H1 (cell line): ENCODE data around the gene DPM3. TPM values are rescaled to one million over a fixed set of nuclear protein-coding genes. Genes with fewer than 3 reads are reported as not detected.
"Not testable (repeated sequence)": the region's sequence is repeated elsewhere in the genome, so short reads cannot be mapped to it uniquely, and the experiment has no call there.

Experiments used
- CTCF ChIA-PET: fragments of 300-600 bp; sonication (Branson Sonifier 250); formaldehyde crosslinking; loops from one replicate; lab custom pipeline; 2021; ENCODE audit not compliant: partially characterized antibody; lab: Charles Lee
- POLR2A ChIA-PET: fragments of 300-600 bp; sonication (Branson Sonifier 250); formaldehyde crosslinking; loops from one replicate; lab custom pipeline; 2021; ENCODE audit warnings: inconsistent platforms; ENCODE audit not compliant: partially characterized antibody; lab: Charles Lee
- DNase-seq, 2 experiments: peaks; one replicate each; pipeline versions ENCODE4 v3.0.0 to v3.0.0-alpha.2; 2010 to 2022; ENCODE audit warnings: low spot score in 2 of 2, low read depth in 1 of 2, mixed read lengths in 1 of 2
- FAIRE-seq: peaks from 2 replicates; lab custom pipeline; 2011; peaks lifted over from hg19 to GRCh38; lab: Jason Lieb, UNC
- H2AFZ ChIP-seq: 2 replicates; pipeline ENCODE4 v1.8.1; 2012; ENCODE audit warnings: low read length, inconsistent platforms
- H2AK5ac ChIP-seq: 2 replicates; pipeline ENCODE4 v1.6.1; 2013; ENCODE audit warnings: low read depth, low read length
- H2BK120ac ChIP-seq: replicated peaks from 2 replicates; pipeline ENCODE3; 2013; ENCODE audit warnings: low read depth, low read length, inconsistent platforms
- H2BK12ac ChIP-seq: 2 replicates; pipeline ENCODE4 v1.6.1; 2013; ENCODE audit warnings: low read depth, low read length
- H2BK15ac ChIP-seq: 2 replicates; pipeline ENCODE4 v1.6.1; 2013; ENCODE audit warnings: low read length
- H2BK20ac ChIP-seq: 2 replicates; pipeline ENCODE4 v1.6.1; 2013; ENCODE audit warnings: low read length
- H2BK5ac ChIP-seq: 2 replicates; pipeline ENCODE4 v1.6.1; 2013; ENCODE audit warnings: low read depth, low read length
- H3K14ac ChIP-seq: 2 replicates; pipeline ENCODE4 v1.6.1; 2013; ENCODE audit warnings: inconsistent platforms; ENCODE audit not compliant: insufficient read length
- H3K18ac ChIP-seq: 2 replicates; pipeline ENCODE4 v1.6.1; 2013; ENCODE audit warnings: low read length; ENCODE audit errors: extremely low read depth
- H3K23ac ChIP-seq: 2 replicates; pipeline ENCODE4 v1.6.1; 2013; ENCODE audit warnings: inconsistent platforms; ENCODE audit not compliant: insufficient read length
- H3K23me2 ChIP-seq: 2 replicates; pipeline ENCODE4 v1.6.1; 2013; ENCODE audit warnings: low read depth, low read length
- H3K27ac ChIP-seq: 2 replicates; pipeline ENCODE4 v1.6.1; 2011; ENCODE audit warnings: low read depth, low read length, inconsistent platforms
- H3K27me3 ChIP-seq, 4 experiments: replicated peaks in 1 of 4; 1 replicate in 1 of 4; 2 replicates in 3 of 4; pipeline versions ENCODE4 v1.6.1 to v1.8.1; 2011 to 2013; ENCODE audit warnings: low read length in 3 of 4, mild to moderate bottlenecking in 3 of 4, inconsistent platforms in 2 of 4, mixed read lengths in 2 of 4, moderate library complexity in 1 of 4; ENCODE audit not compliant: control insufficient read depth in 3 of 4, insufficient read depth in 3 of 4; ENCODE audit errors: extremely low read depth in 1 of 4
- H3K36me3 ChIP-seq, 4 experiments: 2 replicates each; pipeline versions ENCODE4 v1.6.1 to v1.8.1; 2011 to 2013; ENCODE audit warnings: mild to moderate bottlenecking in 4 of 4, low read length in 3 of 4, moderate library complexity in 2 of 4, control low read depth in 1 of 4, inconsistent platforms in 1 of 4; ENCODE audit not compliant: insufficient read depth in 4 of 4, control insufficient read depth in 2 of 4
- H3K4ac ChIP-seq: replicated peaks from 2 replicates; pipeline ENCODE3; 2013; ENCODE audit warnings: low read length, low read depth, mixed read lengths, inconsistent platforms; ENCODE audit not compliant: insufficient read length
- H3K4me1 ChIP-seq, 4 experiments: replicated peaks in 1 of 4; 1 replicate in 1 of 4; 2 replicates in 3 of 4; pipeline versions ENCODE4 v1.6.1 to v1.8.1; 2011 to 2013; ENCODE audit warnings: low read length in 3 of 4, inconsistent platforms in 2 of 4, mixed read lengths in 1 of 4; ENCODE audit not compliant: insufficient read depth in 4 of 4, control insufficient read depth in 3 of 4
- H3K4me2 ChIP-seq, 2 experiments: 2 replicates each; pipeline versions ENCODE4 v1.6.1 to v1.8.1; 2011 to 2013; ENCODE audit warnings: low read depth in 2 of 2, low read length in 2 of 2, control low read depth in 1 of 2, inconsistent platforms in 1 of 2, mild to moderate bottlenecking in 1 of 2; ENCODE audit not compliant: insufficient read depth in 1 of 2
- H3K4me3 ChIP-seq, 4 experiments: fragments of 200-600, 300-600 bp in 1 of 4; sonication (generic), shearing (Covaris generic), sonication (Bioruptor Twin) in 1 of 4; 2 replicates each; pipeline versions ENCODE4 v1.5.1 to v1.8.1; 2011 to 2016; ENCODE audit warnings: low read length in 4 of 4, low read depth in 3 of 4, control low read depth in 2 of 4, inconsistent platforms in 2 of 4, mild to moderate bottlenecking in 2 of 4, mixed read lengths in 1 of 4, moderate library complexity in 1 of 4; ENCODE audit not compliant: insufficient read depth in 2 of 4; ENCODE audit errors: extremely low read depth in 1 of 4
- H3K56ac ChIP-seq: replicated peaks from 2 replicates; pipeline ENCODE3; 2013; ENCODE audit warnings: low read depth, mild to moderate bottlenecking, mixed read lengths, low read length, inconsistent platforms; ENCODE audit not compliant: insufficient read length
- H3K79me1 ChIP-seq: 2 replicates; pipeline ENCODE4 v1.6.1; 2013; ENCODE audit warnings: low read depth, low read length, control low read depth
- H3K79me2 ChIP-seq, 2 experiments: 2 replicates each; pipeline versions ENCODE4 v1.6.1 to v1.8.1; 2012 to 2013; ENCODE audit warnings: low read length in 2 of 2, mild to moderate bottlenecking in 2 of 2, inconsistent platforms in 1 of 2; ENCODE audit not compliant: insufficient read depth in 2 of 2, control insufficient read depth in 1 of 2
- H3K9ac ChIP-seq, 4 experiments: replicated peaks in 1 of 4; 1 replicate in 1 of 4; 2 replicates in 3 of 4; pipeline versions ENCODE4 v1.6.1 to v1.8.1; 2011 to 2013; ENCODE audit warnings: low read depth in 3 of 4, low read length in 3 of 4, control low read depth in 2 of 4, mild to moderate bottlenecking in 2 of 4, moderate library complexity in 2 of 4, inconsistent platforms in 1 of 4; ENCODE audit errors: extremely low read depth in 1 of 4
- H3K9me3 ChIP-seq, 2 experiments: 2 replicates each; pipeline versions ENCODE4 v1.6.1 to v1.8.1; 2012 to 2013; ENCODE audit warnings: mild to moderate bottlenecking in 2 of 2, moderate library complexity in 2 of 2, control low read depth in 1 of 2, inconsistent platforms in 1 of 2, low read depth in 1 of 2, low read length in 1 of 2, mixed read lengths in 1 of 2; ENCODE audit not compliant: insufficient read depth in 2 of 2
- H4K20me1 ChIP-seq, 2 experiments: replicated peaks in 1 of 2; 2 replicates each; pipeline versions ENCODE3 to v1.8.1; 2011 to 2013; ENCODE audit warnings: inconsistent platforms in 2 of 2, low read length in 2 of 2, mild to moderate bottlenecking in 1 of 2; ENCODE audit not compliant: insufficient read depth in 2 of 2, control insufficient read depth in 1 of 2
- H4K5ac ChIP-seq: 2 replicates; pipeline ENCODE4 v1.6.1; 2013; ENCODE audit warnings: low read length, low read depth, mixed read lengths, inconsistent platforms; ENCODE audit not compliant: insufficient read length
- H4K8ac ChIP-seq: 2 replicates; pipeline ENCODE4 v1.8.0; 2013; ENCODE audit warnings: mild to moderate bottlenecking, moderate library complexity, low read length, inconsistent platforms; ENCODE audit not compliant: insufficient read depth; ENCODE audit errors: extremely low read depth
- H4K91ac ChIP-seq: replicated peaks from 2 replicates; pipeline ENCODE3; 2013; ENCODE audit warnings: low read length, mixed read lengths, inconsistent platforms; ENCODE audit not compliant: insufficient read length
- WGBS, 2 experiments: shearing (Covaris generic) in 1 of 2; methylation state at CpG; one replicate each; pipeline versions ENCODE4 v1.1.6 to v1.1.7; 2013 to 2015; ENCODE audit warnings: low lambda C conversion rate in 2 of 2, mixed read lengths in 2 of 2, inconsistent platforms in 1 of 2, low coverage in 1 of 2, missing lambda C conversion rate in 1 of 2; ENCODE audit not compliant: insufficient replicate concordance in 2 of 2, insufficient coverage in 1 of 2, insufficient read length in 1 of 2; ENCODE audit errors: extremely low coverage in 1 of 2, missing lambda C conversion rate in 1 of 2; 5-methylcytosine and 5-hydroxymethylcytosine counted together
- polyA plus RNA-seq, 7 experiments: library from polyadenylated mRNA; depleted of rRNA in 3 of 7; stranded (reverse) in 5 of 7; unstranded in 2 of 7; fragments of >200 nt in 5 of 7; fragments of 200-250 nt in 2 of 7; gene quantifications; 1 replicate in 5 of 7; 2 replicates in 1 of 7; 4 replicates in 1 of 7; pipeline versions ENCODE4 v1.2.1 to v1.2.3, GENCODE V29; 2011 to 2013; ENCODE audit warnings: missing spikeins in 2 of 7, mixed read lengths in 2 of 7
- total RNA-seq: library from RNA; stranded (reverse); fragmentation: NEBNext Ultra II Directional; extraction: Animal tissue kit (Norgen Biotek cat#: 25700); gene quantifications from 2 replicates; pipeline ENCODE4 v1.2.1, GENCODE V29; 2021

Gene DPM3
- total and polyA plus RNA-seq, 2 of the 8 experiments (the other 6 are each of a cell fraction or from before 2014, with no cell fraction given): 44.8 to 227 TPM

- H3K56ac ChIP-seq, H3K23ac ChIP-seq, H4K8ac ChIP-seq, H2BK12ac ChIP-seq, H2BK5ac ChIP-seq, FAIRE-seq, H3K4me3 ChIP-seq, H2BK120ac ChIP-seq, H3K18ac ChIP-seq, H3K4me2 ChIP-seq, H4K20me1 ChIP-seq, DNase-seq, H3K36me3 ChIP-seq, H3K79me1 ChIP-seq, H3K9ac ChIP-seq, H3K79me2 ChIP-seq, H3K4ac ChIP-seq, H3K27ac ChIP-seq, H3K9me3 ChIP-seq, H3K14ac ChIP-seq, H2AK5ac ChIP-seq, H2AFZ ChIP-seq, H2BK15ac ChIP-seq, H3K27me3 ChIP-seq, H2BK20ac ChIP-seq, H3K4me1 ChIP-seq, H3K23me2 ChIP-seq, H4K5ac ChIP-seq, H4K91ac ChIP-seq: not testable (repeated sequence)
- ChIA-PET POLR2A (interaction anchor here (0.7 to 1.3 kb wide), 2 partner anchors 16 to 67 kb away, joined by 3 to 4 read pairs; no protein-coding TSS in a partner anchor), CTCF (interaction anchor here (0.9 to 3.9 kb wide), 7 partner anchors 12 to 373 kb away, joined by 3 to 26 read pairs (median 3); partner anchors contain the start of gene EFNA4)
- 88% methylated on average over 7 of the region's 7 CpGs; no CpG with 5 or more reads in 1 of the 2 experiments for WGBS, 2 experiments
These were observed 22.2 kb downstream of the DPM3 start for GRCh38 chr1:155118090-155118489.
